Osteocyte (in vitro differentiated cells): ENCODE measurements around the gene ALX4. TPM values are rescaled to one million over a fixed set of nuclear protein-coding genes. Genes with fewer than 3 reads are reported as not detected.

Experiments used
- DNase-seq: peaks from one replicate; pipeline ENCODE4 v3.0.0; 2021; ENCODE audit warnings: mixed read lengths; ENCODE audit not compliant: unreplicated experiment; ENCODE audit errors: extremely low spot score
- H3K27ac Mint-ChIP-seq: one replicate; pipeline ENCODE4 v1.8.0; 2021; ENCODE audit warnings: mild to moderate bottlenecking, mixed read lengths; ENCODE audit not compliant: unreplicated experiment
- H3K27me3 Mint-ChIP-seq: one replicate; pipeline ENCODE4 v1.8.0; 2021; ENCODE audit warnings: mixed read lengths; ENCODE audit not compliant: unreplicated experiment
- H3K36me3 Mint-ChIP-seq: one replicate; pipeline ENCODE4 v1.8.0; 2021; ENCODE audit warnings: mixed read lengths; ENCODE audit not compliant: unreplicated experiment
- H3K4me1 Mint-ChIP-seq: one replicate; pipeline ENCODE4 v1.8.0; 2021; ENCODE audit warnings: mixed read lengths; ENCODE audit not compliant: unreplicated experiment
- H3K4me3 Mint-ChIP-seq: one replicate; pipeline ENCODE4 v1.8.0; 2021; ENCODE audit warnings: mild to moderate bottlenecking, moderate library complexity, mixed read lengths; ENCODE audit not compliant: unreplicated experiment
- H3K9me3 Mint-ChIP-seq: one replicate; pipeline ENCODE4 v1.8.0; 2021; ENCODE audit warnings: mixed read lengths; ENCODE audit not compliant: unreplicated experiment
- CTCF ChIP-seq: fragments of 200-600 bp; sonication (generic); IDR thresholded peaks from 2 replicates; pipeline ENCODE4 v1.5.0; 2021; ENCODE audit warnings: antibody characterized with exemption, mild to moderate bottlenecking, moderate library complexity
- total RNA-seq: library from RNA; stranded (reverse); gene quantifications from 2 replicates; pipeline ENCODE4 v1.2.1, GENCODE V29; 2021

The ALX4 gene
- total RNA-seq, 1 donor from 2014 or later: not detected

- Mint-ChIP-seq H3K27ac (no peak overlapping the region), H3K4me3 (no peak overlapping the region), H3K9me3 (no peaks in the 10 kb centered on the region), H3K27me3 (no peaks in the 10 kb centered on the region), H3K36me3 (peaks cover 7% of the 10 kb centered on the region), H3K4me1 (peaks cover 12% of the 10 kb centered on the region)
- TF ChIP-seq CTCF: no peak
- no peak for DNase-seq
Observed at GRCh38 chr11:44228379-44228778, 81.6 kb downstream of the ALX4 start.

GRCh38 chr11:44226945-44227344 is 83.0 kb downstream of the ALX4 start:
- H3K4me3 Mint-ChIP-seq: no peak overlapping the region
- no peaks in the 10 kb centered on the region for H3K9me3 Mint-ChIP-seq
- no peak for TF ChIP-seq CTCF
- H3K27me3 Mint-ChIP-seq: no peaks in the 10 kb centered on the region
- H3K4me1 Mint-ChIP-seq: peaks cover 14% of the 10 kb centered on the region
- no peak for DNase-seq
- no peak overlapping the region for H3K27ac Mint-ChIP-seq
- H3K36me3 Mint-ChIP-seq: peaks cover 4% of the 10 kb centered on the region

- Mint-ChIP-seq H3K27ac (no peak overlapping the region), H3K4me1 (peaks cover 14% of the 10 kb centered on the region)
Observed at GRCh38 chr11:44226490-44226889, 83.4 kb downstream of the ALX4 start.

GRCh38 chr11:44224867-44225501 is 85.0 kb downstream of the ALX4 start:
- H3K4me3 Mint-ChIP-seq: no peak overlapping the region
- peaks cover 8% of the 10 kb centered on the region for H3K36me3 Mint-ChIP-seq
- H3K27ac Mint-ChIP-seq: no peak overlapping the region
- no peak for DNase-seq
- H3K9me3 Mint-ChIP-seq: no peaks in the 10 kb centered on the region
- H3K27me3 Mint-ChIP-seq: no peaks in the 10 kb centered on the region
- peaks cover 18% of the 10 kb centered on the region for H3K4me1 Mint-ChIP-seq
- no peak for TF ChIP-seq CTCF

More at GRCh38 chr11:44226490-44226889, 83.4 kb downstream of the ALX4 start:
- Mint-ChIP-seq H3K27me3 (no peaks in the 10 kb centered on the region), H3K36me3 (peaks cover 4% of the 10 kb centered on the region), H3K4me3 (no peak overlapping the region), H3K9me3 (no peaks in the 10 kb centered on the region)
- no peak for DNase-seq
- no peak for TF ChIP-seq CTCF

GRCh38 chr11:44223238-44223637 is 86.7 kb downstream of the ALX4 start:
- Mint-ChIP-seq H3K36me3 (peaks cover 8% of the 10 kb centered on the region), H3K27me3 (no peaks in the 10 kb centered on the region), H3K4me1 (peaks cover 7% of the 10 kb centered on the region), H3K27ac (no peak overlapping the region), H3K9me3 (no peaks in the 10 kb centered on the region), H3K4me3 (no peak overlapping the region)
- DNase-seq: no peak
- no peak for TF ChIP-seq CTCF
